GM12873 (cell line): ENCODE measurements around the gene SERINC3.

Experiments used
- CTCF ChIP-seq: IDR thresholded peaks from 2 replicates; pipeline ENCODE4 v1.5.1; 2012; ENCODE audit warnings: low read depth, mild to moderate bottlenecking, moderate library complexity, low read length, control low read depth; ENCODE audit not compliant: insufficient read depth; ENCODE audit errors: missing control alignments

SERINC3 gene

GRCh38 chr20:44501448-44501847 lies 20.4 kb downstream of the SERINC3 start:
- no peak for TF ChIP-seq CTCF

GRCh38 chr20:44500221-44500620 lies 21.6 kb downstream of the SERINC3 start:
- TF ChIP-seq CTCF: no peak

GRCh38 chr20:44497761-44498160 lies 24.1 kb downstream of the SERINC3 start:
- no peak for TF ChIP-seq CTCF

- no peak for TF ChIP-seq CTCF
Measured at GRCh38 chr20:44496976-44497375, 24.9 kb downstream of the SERINC3 start.

- TF ChIP-seq CTCF: no peak
Measured at GRCh38 chr20:44495802-44496481, 25.9 kb downstream of the SERINC3 start.

- no peak for TF ChIP-seq CTCF
Measured at GRCh38 chr20:44495257-44495656, 26.6 kb downstream of the SERINC3 start.

- no peak for TF ChIP-seq CTCF
Measured at GRCh38 chr20:44494681-44495080, 27.2 kb downstream of the SERINC3 start.

- TF ChIP-seq CTCF: no peak
Measured at GRCh38 chr20:44494266-44494665, 27.6 kb downstream of the SERINC3 start.
